AG09309 (cell line): ENCODE data around the gene TCERG1L.

Source experiments
- DNase-seq: peaks from one replicate; pipeline ENCODE4 v3.0.0-alpha.2; 2010; ENCODE audit warnings: low read depth
- H3K4me3 ChIP-seq: 2 replicates; pipeline ENCODE4 v1.5.1; 2011; ENCODE audit warnings: mild to moderate bottlenecking, low read depth, low read length, moderate library complexity; ENCODE audit not compliant: control insufficient read depth
- CTCF ChIP-seq: IDR thresholded peaks from 2 replicates; pipeline ENCODE4 v1.5.1; 2011; ENCODE audit warnings: mild to moderate bottlenecking, low read depth, low read length, inconsistent platforms; ENCODE audit not compliant: insufficient read depth, control insufficient read depth; ENCODE audit errors: missing control alignments

TCERG1L gene

GRCh38 chr10:131150126-131150525 lies 161.4 kb downstream of the TCERG1L start:
- no peak for DNase-seq
- no peak overlapping the region for H3K4me3 ChIP-seq
- no peak for TF ChIP-seq CTCF

- DNase-seq = no peak
- no peak for TF ChIP-seq CTCF
- no peak overlapping the region for H3K4me3 ChIP-seq
Observed at GRCh38 chr10:131149586-131149985, 161.9 kb downstream of the TCERG1L start.

GRCh38 chr10:131149111-131149510 lies 162.4 kb downstream of the TCERG1L start:
- no peak for DNase-seq
- no peak for TF ChIP-seq CTCF
- no peak overlapping the region for H3K4me3 ChIP-seq

- no peak for TF ChIP-seq CTCF
- no peak for DNase-seq
- H3K4me3 ChIP-seq = no peak overlapping the region
Observed at GRCh38 chr10:131148270-131148669, 163.3 kb downstream of the TCERG1L start.

- H3K4me3 ChIP-seq = no peak overlapping the region
- DNase-seq = no peak
- TF ChIP-seq CTCF = no peak
Observed at GRCh38 chr10:131147301-131147975, 164.1 kb downstream of the TCERG1L start.

GRCh38 chr10:131146790-131147189 lies 164.7 kb downstream of the TCERG1L start:
- DNase-seq = no peak
- no peak for TF ChIP-seq CTCF
- no peak overlapping the region for H3K4me3 ChIP-seq
